A549 (cell line): Measurements from ENCODE around the gene TCHP. TPM values are rescaled to one million over a fixed set of nuclear protein-coding genes. Genes with fewer than 3 reads are reported as not detected.

Experiments used
- ATAC-seq, 2 experiments: fragments of 200-7000 bp in 1 of 2; fragments of >200 bp in 1 of 2; cut with Nextera tagmentation in 1 of 2; cut with Tn5 transposase in 1 of 2; 3 replicates each; pipeline versions ENCODE4 v1.8.0 to v1.9.1; 2018 to 2020; ENCODE audit warnings: mild to moderate bottlenecking in 1 of 2, moderate library complexity in 1 of 2
- CTCF ChIA-PET: fragments of 300-600 bp; sonication (Branson Sonifier 250); formaldehyde crosslinking; extraction: SDS; loops from one replicate; lab custom pipeline; 2021; ENCODE audit warnings: antibody characterized with exemption, inconsistent platforms; lab: Yijun Ruan, JAX
- POLR2A ChIA-PET: fragments of 350-600 bp; formaldehyde crosslinking; extraction: SDS; loops from one replicate; lab custom pipeline; 2021; ENCODE audit warnings: antibody characterized with exemption, inconsistent platforms; lab: Yijun Ruan, JAX
- DNase-seq, 2 experiments: peaks; one replicate each; pipeline versions ENCODE4 v3.0.0 to v3.0.0-alpha.2; 2011 to 2016; ENCODE audit warnings: low read depth in 1 of 2, low spot score in 1 of 2
- FAIRE-seq: peaks from 2 replicates; lab custom pipeline; 2011; peaks lifted over from hg19 to GRCh38; lab: Jason Lieb, UNC
- H3K27ac ChIP-seq, 2 experiments: fragments of >200 bp; sonication (Bioruptor Twin); formaldehyde crosslinking; 3 replicates each; pipeline ENCODE4 v1.5.1; 2016 to 2017
- H3K4me1 ChIP-seq: fragments of >200 bp; sonication (Bioruptor Twin); formaldehyde crosslinking; 3 replicates; pipeline ENCODE4 v1.6.1; 2016
- H3K4me2 ChIP-seq: fragments of >200 bp; sonication (Bioruptor Twin); formaldehyde crosslinking; 3 replicates; pipeline ENCODE4 v1.6.1; 2016
- H3K4me3 ChIP-seq: fragments of >200 bp; sonication (Bioruptor Twin); formaldehyde crosslinking; 3 replicates; pipeline ENCODE4 v1.5.1; 2016
- H3K9me3 ChIP-seq: fragments of >200 bp; sonication (Bioruptor Twin); formaldehyde crosslinking; 3 replicates; pipeline ENCODE4 v1.6.1; 2016
- CHD2 ChIP-seq: fragments of 150-350 bp; IDR thresholded peaks from 2 replicates; pipeline ENCODE4 v1.6.1; 2014; ENCODE audit warnings: low read length; ENCODE audit not compliant: partially characterized antibody
- EHF ChIP-seq: fragments of 250-450 bp; sonication (Bioruptor Pico); IDR thresholded peaks from 2 replicates; pipeline ENCODE4 v1.5.0; 2020; ENCODE audit warnings: mild to moderate bottlenecking
- FOSB ChIP-seq: fragments of 250-450 bp; sonication (Bioruptor Pico); IDR thresholded peaks from 2 replicates; pipeline ENCODE4 v1.5.0; 2020; ENCODE audit warnings: mild to moderate bottlenecking, moderate library complexity
- FOSL2 ChIP-seq, 2 experiments: fragments of 450-650 bp in 1 of 2; fragments of >200 bp in 1 of 2; sonication (Bioruptor Twin) in 1 of 2; formaldehyde crosslinking; IDR thresholded peaks; 2 replicates each; pipeline versions ENCODE4 v1.5.0 to v1.6.1; 2016 to 2020; ENCODE audit warnings: mild to moderate bottlenecking in 1 of 2, moderate library complexity in 1 of 2
- HDAC2 ChIP-seq: fragments of 200-600 bp; sonication (generic); IDR thresholded peaks from 2 replicates; pipeline ENCODE4 v1.6.1; 2016
- HEYL ChIP-seq: fragments of 250-450 bp; sonication (Bioruptor Pico); IDR thresholded peaks from 2 replicates; pipeline ENCODE4 v1.8.0; 2021; ENCODE audit warnings: mild to moderate bottlenecking, moderate library complexity
- HOXB13 ChIP-seq: fragments of 250-450 bp; sonication (Bioruptor Pico); IDR thresholded peaks from 2 replicates; pipeline ENCODE4 v1.5.0; 2020; ENCODE audit warnings: low read depth, mild to moderate bottlenecking, moderate library complexity
- HOXB5 ChIP-seq: fragments of 250-450 bp; sonication (Bioruptor Pico); IDR thresholded peaks from 2 replicates; pipeline ENCODE4 v1.5.0; 2020; ENCODE audit warnings: mild to moderate bottlenecking, moderate library complexity
- MAFK ChIP-seq: fragments of 450-650 bp; IDR thresholded peaks from 2 replicates; pipeline ENCODE4 v1.6.1; 2014; ENCODE audit not compliant: partially characterized antibody
- MAZ ChIP-seq: fragments of 150-350 bp; IDR thresholded peaks from 2 replicates; pipeline ENCODE4 v1.6.1; 2014; ENCODE audit warnings: antibody characterized with exemption, low read depth, low read length, borderline replicate concordance
- WGBS: methylation state at CpG from one replicate; pipeline ENCODE4 v1.1.6; 2017; ENCODE audit errors: missing lambda C conversion rate; 5-methylcytosine and 5-hydroxymethylcytosine counted together
- polyA plus RNA-seq, 4 experiments: library from polyadenylated mRNA; depleted of rRNA in 3 of 4; stranded (reverse); fragments of >200 nt; fragmentation: RNase III in 1 of 4; extraction: RNeasy Plus Mini Kit Qiagen cat#74134 plus additional on column Dnase treatment in 1 of 4; gene quantifications; 2 replicates in 3 of 4; 3 replicates in 1 of 4; pipeline ENCODE4 v1.2.3, GENCODE V29; 2011 to 2017
- TF ChIP-seq, protein P1 (sequence below): fragments of >200 bp; sonication (Bioruptor Twin); formaldehyde crosslinking; IDR thresholded peaks from 2 replicates; pipeline ENCODE4 v1.6.1; 2016
- TF ChIP-seq, protein P2 (sequence below): fragments of 200-600 bp; sonication (generic); IDR thresholded peaks from 2 replicates; pipeline ENCODE4 v1.6.1; 2016; ENCODE audit warnings: antibody characterized with exemption, mild to moderate bottlenecking, moderate library complexity

TCHP gene
- polyA plus RNA-seq, 2 of the 4 experiments (the other 2 are of a cell fraction) = 18.4 to 33.4 TPM

DNA sequence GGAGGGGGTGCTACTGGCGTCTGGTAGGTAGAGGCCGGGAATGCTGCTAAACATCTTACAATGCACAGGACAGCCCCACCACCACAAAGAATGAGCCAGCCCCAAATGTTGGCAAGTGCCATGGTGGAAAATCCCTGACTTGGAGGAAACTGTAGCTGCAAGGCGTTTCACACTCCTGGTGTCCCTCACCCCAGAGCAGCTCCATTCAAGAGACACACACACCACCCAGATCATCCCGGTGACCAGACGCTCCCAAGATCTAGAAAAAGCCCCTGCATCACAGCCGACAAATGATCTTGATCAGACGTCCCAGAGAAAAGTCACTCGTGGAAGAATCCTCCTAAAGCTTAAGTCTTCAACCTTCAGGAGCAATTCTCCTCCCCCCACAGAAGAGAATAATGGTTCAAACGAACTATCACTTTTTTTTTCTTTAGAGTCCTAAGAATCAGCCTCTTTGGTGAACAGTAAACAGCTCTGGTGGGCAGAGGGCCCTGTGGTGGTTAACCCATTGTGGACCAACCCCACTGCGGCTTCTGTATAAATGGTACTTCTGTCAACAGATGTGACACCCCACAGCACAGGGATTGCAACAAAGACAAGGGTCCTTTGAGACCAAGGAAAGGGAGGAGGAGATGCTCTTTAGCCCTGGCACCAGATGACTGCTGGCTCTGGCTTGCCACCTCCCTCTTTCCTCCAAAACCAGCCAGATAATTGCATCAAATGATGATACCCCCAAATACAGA, 22.4 kb upstream of the TCHP start:
- Histone ChIP-seq H3K9me3 (no peaks in the 10 kb centered on the region), H3K27ac (no peak overlapping the region), H3K4me3 (no peak overlapping the region), H3K4me1 (peaks cover 30% of the 10 kb centered on the region), H3K4me2 (no peak overlapping the region)
- ChIA-PET POLR2A (no interaction called here), CTCF (interaction anchor here (0.7 to 6.1 kb wide), 7 partner anchors 24 to 280 kb away, joined by 4 to 27 read pairs (median 6); no protein-coding TSS in a partner anchor)
- no peak for ATAC-seq
- 75% methylated on average over 10 of the region's 10 CpGs for WGBS
- no peak for FAIRE-seq
- no peak for TF ChIP-seq HEYL
- TF ChIP-seq HOXB13 (CRISPR knock-in tag) = no peak
- TF ChIP-seq FOSL2 (IDR thresholded peaks at IDR 0.05) = no peak
- TF ChIP-seq FOSL2 (CRISPR knock-in tag; IDR thresholded peaks at IDR 0.05) = no peak
- no peak for TF ChIP-seq FOSB (CRISPR knock-in tag)
- no peak for TF ChIP-seq HDAC2
- TF ChIP-seq CHD2 = no peak
- TF ChIP-seq EHF (CRISPR knock-in tag) = no peak
- TF ChIP-seq MAFK = no peak
- TF ChIP-seq, protein P1, sequence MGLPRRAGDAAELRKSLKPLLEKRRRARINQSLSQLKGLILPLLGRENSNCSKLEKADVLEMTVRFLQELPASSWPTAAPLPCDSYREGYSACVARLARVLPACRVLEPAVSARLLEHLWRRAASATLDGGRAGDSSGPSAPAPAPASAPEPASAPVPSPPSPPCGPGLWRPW = no peak
- TF ChIP-seq, all 56 proteins: peak for 0
- no peak for DNase-seq

DNA sequence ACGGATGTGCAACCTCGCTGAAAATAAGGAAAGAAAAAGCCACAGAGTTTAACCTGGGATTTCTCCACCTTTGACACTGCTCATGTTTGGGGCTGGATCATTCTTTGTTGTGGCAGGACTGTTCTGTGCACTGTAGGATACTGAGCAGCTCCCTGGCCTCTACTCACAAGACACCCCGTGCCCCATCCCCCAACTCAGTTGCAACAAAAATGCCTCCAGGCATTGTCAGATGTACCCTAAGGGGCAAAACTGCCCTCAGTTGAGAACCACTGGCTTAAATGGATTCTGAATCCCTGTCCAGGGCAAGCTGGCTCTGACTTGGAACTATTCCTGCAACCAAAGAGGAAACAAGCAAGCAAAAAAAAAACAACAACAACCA, 21.8 kb upstream of the TCHP start:
- Histone ChIP-seq H3K4me3 (no peak overlapping the region), H3K4me1 (peaks cover 33% of the 10 kb centered on the region), H3K9me3 (no peaks in the 10 kb centered on the region), H3K4me2 (no peak overlapping the region; the same call in 2 of the 3 replicates)
- ChIA-PET POLR2A (no interaction called here), CTCF (interaction anchor here (1.1 to 6.1 kb wide), 7 partner anchors 24 to 280 kb away, joined by 3 to 27 read pairs (median 5); no protein-coding TSS in a partner anchor)
- WGBS = 79% methylated on average over 3 of the region's 3 CpGs
- no peak for DNase-seq
- TF ChIP-seq CHD2 = no peak
- TF ChIP-seq MAZ = no peak
- TF ChIP-seq, protein P2, sequence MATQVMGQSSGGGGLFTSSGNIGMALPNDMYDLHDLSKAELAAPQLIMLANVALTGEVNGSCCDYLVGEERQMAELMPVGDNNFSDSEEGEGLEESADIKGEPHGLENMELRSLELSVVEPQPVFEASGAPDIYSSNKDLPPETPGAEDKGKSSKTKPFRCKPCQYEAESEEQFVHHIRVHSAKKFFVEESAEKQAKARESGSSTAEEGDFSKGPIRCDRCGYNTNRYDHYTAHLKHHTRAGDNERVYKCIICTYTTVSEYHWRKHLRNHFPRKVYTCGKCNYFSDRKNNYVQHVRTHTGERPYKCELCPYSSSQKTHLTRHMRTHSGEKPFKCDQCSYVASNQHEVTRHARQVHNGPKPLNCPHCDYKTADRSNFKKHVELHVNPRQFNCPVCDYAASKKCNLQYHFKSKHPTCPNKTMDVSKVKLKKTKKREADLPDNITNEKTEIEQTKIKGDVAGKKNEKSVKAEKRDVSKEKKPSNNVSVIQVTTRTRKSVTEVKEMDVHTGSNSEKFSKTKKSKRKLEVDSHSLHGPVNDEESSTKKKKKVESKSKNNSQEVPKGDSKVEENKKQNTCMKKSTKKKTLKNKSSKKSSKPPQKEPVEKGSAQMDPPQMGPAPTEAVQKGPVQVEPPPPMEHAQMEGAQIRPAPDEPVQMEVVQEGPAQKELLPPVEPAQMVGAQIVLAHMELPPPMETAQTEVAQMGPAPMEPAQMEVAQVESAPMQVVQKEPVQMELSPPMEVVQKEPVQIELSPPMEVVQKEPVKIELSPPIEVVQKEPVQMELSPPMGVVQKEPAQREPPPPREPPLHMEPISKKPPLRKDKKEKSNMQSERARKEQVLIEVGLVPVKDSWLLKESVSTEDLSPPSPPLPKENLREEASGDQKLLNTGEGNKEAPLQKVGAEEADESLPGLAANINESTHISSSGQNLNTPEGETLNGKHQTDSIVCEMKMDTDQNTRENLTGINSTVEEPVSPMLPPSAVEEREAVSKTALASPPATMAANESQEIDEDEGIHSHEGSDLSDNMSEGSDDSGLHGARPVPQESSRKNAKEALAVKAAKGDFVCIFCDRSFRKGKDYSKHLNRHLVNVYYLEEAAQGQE = no peak
- TF ChIP-seq, all 56 proteins: peak for 0
- H3K27ac ChIP-seq = no peak overlapping the region
- FAIRE-seq (no peak), ATAC-seq (no peak)

DNA sequence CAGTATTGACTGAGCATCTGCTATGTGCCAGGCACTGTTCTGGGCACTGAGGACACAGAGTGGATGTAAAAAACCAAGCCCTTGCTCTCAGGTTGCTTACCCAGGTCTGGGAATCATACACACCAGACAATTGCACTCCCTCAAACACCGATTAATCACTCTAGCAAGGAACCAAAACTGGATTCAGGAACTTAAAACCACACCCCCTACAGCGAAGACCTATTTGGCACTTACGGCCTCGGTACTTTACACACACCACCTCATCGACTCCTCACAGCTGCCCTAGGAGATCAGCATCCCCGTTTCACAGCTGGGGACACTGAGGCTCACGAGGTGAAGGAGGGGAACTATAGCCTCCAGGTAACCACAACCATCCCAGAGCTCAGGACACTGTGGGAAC, 21.3 kb upstream of the TCHP start:
- ATAC-seq (no peak), FAIRE-seq (no peak), DNase-seq (no peak)
- no peaks in the 10 kb centered on the region for H3K9me3 ChIP-seq
- ChIA-PET POLR2A (no interaction called here), CTCF (interaction anchor here (0.7 to 6.1 kb wide), 9 partner anchors 11 to 754 kb away, joined by 3 to 27 read pairs (median 4); no protein-coding TSS in a partner anchor)
- WGBS = 83% methylated on average over 7 of the region's 7 CpGs
- H3K4me3 ChIP-seq = no peak overlapping the region
- H3K4me2 ChIP-seq = peak overlapping the region; percentile 79
- peaks cover 38% of the 10 kb centered on the region for H3K4me1 ChIP-seq
- H3K27ac ChIP-seq = peak overlapping the region in 1 of 2 experiments; percentile 24; a peak in 1 of 6 replicates
- TF ChIP-seq HOXB5 (CRISPR knock-in tag) (no peak), MAFK (peak; percentile 40)
